IPS DF 4.7 (cell line): ENCODE results near the gene ADAMTS6.
A peak's percentile ranks its signal among the peaks of the same experiment; 100 is the strongest.

ENCODE experiments used
- DNase-seq: peaks from one replicate; pipeline ENCODE4 v3.0.0-alpha.2; 2013; ENCODE audit warnings: low spot score; ENCODE audit errors: extremely low read depth

Gene ADAMTS6

DNA sequence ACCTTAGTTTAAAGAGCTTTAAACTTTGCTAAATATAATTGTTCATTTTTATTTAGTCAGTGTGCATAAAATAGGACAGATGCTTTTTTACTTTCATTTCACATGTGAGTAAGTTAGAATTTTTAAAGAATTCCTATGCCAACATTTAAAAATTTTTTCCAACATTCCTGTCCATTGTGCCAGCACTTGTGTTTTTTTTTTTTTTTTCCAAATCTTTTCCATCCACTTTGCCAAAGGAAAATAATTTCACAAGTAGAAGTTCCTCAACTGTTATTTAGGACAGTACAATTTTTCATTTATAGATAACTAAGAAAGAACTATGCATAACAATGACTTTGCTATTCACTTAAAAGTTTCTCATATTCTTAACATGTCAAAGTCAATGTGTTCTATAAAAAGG, 189.5 kb downstream of the ADAMTS6 start:
- no peak for DNase-seq

GRCh38 chr5:65290677-65291076, 191.0 kb downstream of the ADAMTS6 start:
- no peak for DNase-seq

DNA sequence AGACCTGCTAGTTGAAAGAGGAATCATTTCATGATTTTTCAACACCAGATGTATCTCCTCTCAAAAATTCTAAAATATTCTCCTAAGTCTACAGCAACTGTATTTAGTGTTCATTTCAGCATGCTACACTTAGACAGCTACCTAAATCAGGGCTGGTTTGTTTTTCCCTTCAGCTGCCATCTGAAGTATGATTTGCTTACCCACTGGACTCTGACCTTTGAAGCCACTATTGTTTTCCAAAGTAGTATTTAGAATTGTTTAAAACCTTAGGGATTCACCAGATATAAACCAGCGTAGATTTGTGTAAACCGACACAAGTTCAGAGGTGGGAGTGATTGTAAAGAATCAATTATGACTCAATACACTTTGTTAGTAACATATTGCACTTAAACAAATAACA, 193.1 kb downstream of the ADAMTS6 start:
- DNase-seq: no peak

DNA sequence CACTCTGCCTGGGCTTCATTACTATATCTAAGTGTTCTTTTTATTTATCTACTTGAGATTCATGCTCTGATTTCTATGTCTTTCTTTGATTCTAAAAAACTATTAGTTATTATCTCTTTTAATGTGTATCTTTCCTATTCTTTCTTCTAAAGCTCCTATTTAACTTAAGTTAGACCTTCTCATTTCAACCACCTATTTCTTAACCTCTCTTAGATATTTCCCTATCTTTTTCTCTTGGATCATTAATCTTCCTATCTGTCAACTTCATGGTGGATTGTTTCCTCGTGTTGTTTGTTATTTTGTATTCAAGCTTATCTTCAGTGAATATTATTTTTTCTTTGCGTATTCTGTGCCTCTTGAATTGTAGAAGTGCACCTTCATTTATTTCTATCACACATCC, 202.1 kb downstream of the ADAMTS6 start:
- no peak for DNase-seq

DNA sequence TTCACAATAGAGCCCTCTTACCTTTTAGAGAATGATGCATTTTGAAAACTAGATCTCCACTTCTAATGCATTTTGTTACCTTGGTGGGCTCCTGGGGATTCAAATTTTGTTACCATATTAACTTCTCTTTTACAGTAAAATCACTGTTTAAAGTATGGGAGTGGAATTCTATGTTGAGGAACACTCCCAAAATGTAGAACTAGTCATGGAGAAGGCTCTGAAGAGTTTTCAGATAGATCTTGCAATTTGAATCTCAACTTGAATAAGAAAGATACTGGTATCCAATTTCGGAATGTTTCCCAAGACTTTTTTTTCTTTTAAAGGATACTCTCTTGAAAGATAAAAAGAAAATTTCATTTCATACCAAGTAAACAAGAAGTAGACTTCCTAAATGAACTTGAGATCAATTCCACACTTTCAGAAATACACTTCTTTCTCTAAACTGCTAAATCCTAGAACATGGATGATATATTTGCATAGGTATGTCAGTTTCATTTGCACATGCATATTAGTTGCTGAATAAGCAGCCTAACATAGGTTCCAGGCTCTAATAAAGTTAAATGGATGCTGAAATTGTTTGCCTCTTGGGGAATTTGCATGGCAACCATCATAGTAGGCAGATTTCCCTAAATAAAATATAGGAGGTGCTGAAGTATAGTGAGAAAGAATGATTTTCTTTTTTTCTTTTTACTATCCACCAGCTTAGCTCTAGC, 205.4 kb downstream of the ADAMTS6 start:
- DNase-seq: no peak

- no peak for DNase-seq
Measured at GRCh38 chr5:65271906-65272305, 209.8 kb downstream of the ADAMTS6 start.

DNA sequence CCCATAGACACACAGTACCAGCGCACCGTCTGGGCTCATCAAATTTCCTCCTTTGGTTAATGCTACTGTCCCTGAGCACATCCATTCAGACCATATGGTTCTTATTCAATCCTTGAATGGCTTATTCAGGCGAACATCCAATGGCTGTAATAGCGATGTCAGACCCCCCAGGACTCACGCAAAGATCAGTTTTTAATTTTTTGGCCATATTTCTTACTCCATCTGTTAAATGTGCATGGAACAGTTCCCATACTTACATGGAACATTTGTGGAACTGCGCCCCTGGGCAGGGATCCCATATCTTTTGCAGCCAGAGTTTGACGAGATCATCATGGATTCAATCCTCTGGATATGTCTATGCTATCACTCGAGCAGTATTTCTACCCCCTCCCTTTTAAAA, 213.2 kb downstream of the ADAMTS6 start:
- no peak for DNase-seq

DNA sequence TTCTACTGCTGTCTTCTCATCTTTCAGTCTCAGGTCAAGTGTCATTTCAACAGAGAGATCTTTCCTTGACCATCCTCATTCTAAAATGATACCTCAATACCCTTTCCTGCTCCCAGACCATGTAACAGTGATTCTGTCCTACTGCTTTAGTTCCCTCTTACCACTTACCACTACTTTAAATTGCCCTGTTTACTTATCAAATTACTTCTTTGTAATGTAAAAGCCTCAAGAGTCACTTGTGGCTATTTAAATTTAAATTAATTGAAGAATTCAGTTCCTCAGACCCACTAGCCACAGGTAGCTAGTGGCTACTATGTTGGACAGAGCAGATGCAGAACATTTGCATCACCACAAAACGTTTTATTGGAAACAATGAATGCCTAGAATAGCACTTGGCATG, 217.3 kb downstream of the ADAMTS6 start:
- no peak for DNase-seq

- no peak for DNase-seq
Measured at GRCh38 chr5:65263321-65263720, 218.4 kb downstream of the ADAMTS6 start.

GRCh38 chr5:65262649-65263059, 219.1 kb downstream of the ADAMTS6 start:
- no peak for DNase-seq

- no peak for DNase-seq
Measured at GRCh38 chr5:65262096-65262495, 219.6 kb downstream of the ADAMTS6 start.

DNA sequence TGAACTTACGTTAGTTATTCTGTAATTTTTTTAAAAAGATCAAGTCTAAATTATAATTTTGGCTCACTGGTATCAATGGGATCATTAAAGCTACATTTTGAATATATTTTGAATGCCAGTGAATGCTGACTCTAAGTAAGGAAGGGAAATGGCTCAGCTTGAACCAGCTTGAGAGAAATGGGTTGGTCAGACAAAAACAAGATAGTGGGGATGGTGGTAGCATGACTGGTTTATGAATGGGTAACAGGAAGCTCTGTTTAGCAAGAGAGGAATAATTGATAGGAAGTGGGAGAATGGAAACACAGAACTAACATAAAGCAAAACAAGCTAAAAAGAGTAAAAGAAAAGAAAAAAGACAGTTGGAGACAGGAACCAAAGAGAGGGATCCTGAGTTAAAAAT, 220.2 kb downstream of the ADAMTS6 start:
- DNase-seq: no peak

- no peak for DNase-seq
Measured at GRCh38 chr5:65255294-65255693, 226.4 kb downstream of the ADAMTS6 start.

GRCh38 chr5:65252977-65253376, 228.7 kb downstream of the ADAMTS6 start:
- no peak for DNase-seq

DNA sequence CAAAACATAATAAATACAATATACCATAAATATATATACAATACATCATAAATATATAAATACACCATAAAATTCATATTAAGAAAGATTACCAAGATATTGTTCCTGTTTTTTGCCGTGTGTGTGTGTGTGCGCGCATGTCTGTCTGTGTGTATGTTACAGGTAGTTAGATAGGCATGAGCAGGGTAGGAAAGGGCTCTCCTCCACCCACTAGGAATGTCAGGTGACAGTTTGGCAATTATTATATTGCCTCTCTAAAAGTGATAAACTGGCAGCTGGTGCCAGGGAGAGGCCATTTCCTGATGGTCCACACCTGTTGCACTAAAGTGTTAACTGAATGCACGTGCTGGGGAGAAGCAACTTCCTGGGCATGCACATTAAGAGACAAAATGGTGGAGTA, 232.8 kb downstream of the ADAMTS6 start:
- no peak for DNase-seq

GRCh38 chr5:65247594-65247993, 234.1 kb downstream of the ADAMTS6 start:
- no peak for DNase-seq

DNA sequence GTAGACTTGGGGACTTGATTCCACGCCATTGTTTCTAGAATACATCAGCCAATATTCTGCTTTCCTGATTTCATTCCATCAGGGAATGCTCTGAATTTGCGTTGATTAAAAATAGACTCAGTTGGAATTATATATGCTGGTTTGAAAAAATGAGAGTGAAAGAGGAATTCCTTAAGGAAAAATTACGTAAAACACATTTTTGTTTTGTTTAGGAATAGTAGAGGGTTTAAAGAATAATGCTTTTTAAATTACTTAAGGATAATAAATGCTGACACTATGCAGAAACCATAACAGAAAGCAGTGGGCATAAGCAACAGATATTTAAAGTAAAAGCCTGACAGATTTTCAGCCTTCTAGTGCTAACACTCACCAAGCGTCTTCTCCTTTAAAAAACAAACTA, 235.0 kb downstream of the ADAMTS6 start:
- DNase-seq: no peak

GRCh38 chr5:65244031-65244430, 237.7 kb downstream of the ADAMTS6 start:
- no peak for DNase-seq

- no peak for DNase-seq
Measured at GRCh38 chr5:65243161-65243560, 238.6 kb downstream of the ADAMTS6 start.

DNA sequence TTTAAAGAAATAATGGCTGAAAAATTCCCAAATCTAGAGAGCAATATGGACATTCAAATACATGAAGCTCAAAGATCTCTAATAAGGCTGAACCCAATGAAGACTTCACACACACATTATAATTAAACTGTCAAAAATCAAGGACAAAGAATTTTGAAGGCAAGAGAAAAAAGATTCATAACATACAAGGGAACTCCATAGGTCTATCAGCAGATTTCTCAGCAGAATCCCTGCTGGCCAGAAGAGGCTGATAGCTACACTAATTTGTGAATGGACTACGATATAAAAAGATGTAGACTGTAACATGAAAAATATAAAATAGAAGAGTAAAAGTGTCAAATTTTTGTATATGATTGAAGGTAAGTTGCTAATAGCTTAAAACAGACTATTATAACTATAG, 251.9 kb downstream of the ADAMTS6 start:
- DNase-seq: no peak

DNA sequence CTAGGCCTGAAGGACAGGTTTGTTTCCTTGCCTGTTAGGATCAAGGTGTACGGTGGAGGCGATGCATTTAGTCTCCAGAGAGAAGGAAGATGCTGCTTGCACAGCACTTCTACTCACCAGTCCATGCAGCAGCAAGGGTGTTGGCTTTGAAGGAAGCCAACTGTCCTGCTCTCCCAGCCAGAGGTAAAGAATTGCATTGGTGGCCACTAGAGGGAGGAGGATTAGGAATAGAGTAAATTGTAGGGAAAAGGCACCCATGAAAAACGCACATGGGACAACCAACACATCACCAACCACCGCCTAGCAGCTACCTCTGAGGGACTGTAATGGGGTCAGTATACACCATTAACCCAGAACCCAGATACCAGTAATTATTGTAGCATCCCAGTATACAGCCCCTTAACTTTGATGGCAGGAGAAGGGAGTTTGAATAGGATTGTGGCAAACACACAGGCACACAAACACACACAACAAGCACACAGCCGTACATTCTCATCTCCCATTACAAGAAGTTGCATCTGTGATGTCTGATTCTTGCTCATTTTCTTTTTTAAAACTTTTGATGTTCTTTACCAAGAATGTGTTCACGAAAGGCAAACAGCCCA, 267.7 kb downstream of the ADAMTS6 start:
- DNase-seq: peak; percentile 28

GRCh38 chr5:65209341-65209740, 272.4 kb downstream of the ADAMTS6 start:
- no peak for DNase-seq

DNA sequence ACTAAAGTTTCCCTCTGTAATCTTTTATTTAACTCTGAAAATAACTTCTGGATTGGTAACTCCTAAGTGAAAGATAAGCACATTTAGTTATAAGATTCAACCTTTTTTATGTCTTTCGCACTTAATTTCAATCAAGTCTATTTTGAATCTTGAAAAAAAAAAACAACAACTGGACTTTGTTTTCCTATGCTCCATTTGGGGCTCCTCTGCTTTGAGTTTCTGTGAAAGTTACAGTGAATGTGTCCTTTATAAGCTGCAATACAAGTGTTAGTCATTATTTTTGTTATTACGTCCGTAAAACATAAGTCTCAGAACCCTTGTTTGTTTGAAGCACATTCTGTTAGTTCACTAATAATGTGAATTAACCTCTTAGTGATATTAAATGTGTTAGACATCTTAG, 276.8 kb downstream of the ADAMTS6 start:
- no peak for DNase-seq
